Caco-2 (cell line): ENCODE data around the gene RYR2. TPM values are rescaled to one million over a fixed set of nuclear protein-coding genes. Genes with fewer than 3 reads are reported as not detected.

ENCODE experiments used
- BruUV-seq: library from RNA; stranded (reverse); fragments of 400-500 nt; replicated peaks from 2 replicates; lab custom pipeline; 2021; lab: Mats Ljungman, UMichigan
- CTCF ChIA-PET: fragments of 300-600 bp; sonication (Branson Sonifier 250); formaldehyde crosslinking; loops from one replicate; lab custom pipeline; 2022; ENCODE audit warnings: antibody characterized with exemption; lab: Charles Lee
- POLR2A ChIA-PET: fragments of 300-600 bp; sonication (Branson Sonifier 250); formaldehyde crosslinking; loops from one replicate; lab custom pipeline; 2022; ENCODE audit warnings: antibody characterized with exemption; lab: Charles Lee
- DNase-seq, 2 experiments: peaks; one replicate each; pipeline versions ENCODE4 v3.0.0 to v3.0.0-alpha.2; 2020 to 2022
- H3K27me3 ChIP-seq: replicated peaks from 2 replicates; pipeline ENCODE4 v1.6.0; 2011; ENCODE audit warnings: low read length; ENCODE audit not compliant: control insufficient read depth, insufficient read depth
- H3K36me3 ChIP-seq: 2 replicates; pipeline ENCODE4 v1.5.1; 2011; ENCODE audit warnings: low read length; ENCODE audit not compliant: control insufficient read depth, insufficient read depth
- H3K4me1 ChIP-seq: fragments of 250-450 bp; sonication (Bioruptor Pico); 2 replicates; pipeline ENCODE4 v1.5.1; 2020; ENCODE audit warnings: mild to moderate bottlenecking
- H3K4me3 ChIP-seq: 2 replicates; pipeline ENCODE4 v1.5.1; 2011; ENCODE audit warnings: low read depth, mild to moderate bottlenecking, control low read depth, low read length
- H3K9me3 ChIP-seq: fragments of 250-450 bp; sonication (Bioruptor Pico); 2 replicates; pipeline ENCODE4 v1.5.1; 2020; ENCODE audit warnings: mild to moderate bottlenecking, moderate library complexity
- H3K27ac Mint-ChIP-seq: one replicate; pipeline ENCODE4 v1.8.0; 2022; ENCODE audit warnings: mixed read lengths; ENCODE audit not compliant: unreplicated experiment
- H3K27me3 Mint-ChIP-seq: one replicate; pipeline ENCODE4 v1.8.0; 2022; ENCODE audit warnings: mixed read lengths; ENCODE audit not compliant: insufficient read depth, unreplicated experiment
- H3K36me3 Mint-ChIP-seq: one replicate; pipeline ENCODE4 v1.8.0; 2022; ENCODE audit warnings: mild to moderate bottlenecking, mixed read lengths; ENCODE audit not compliant: insufficient read depth, unreplicated experiment
- H3K4me1 Mint-ChIP-seq: one replicate; pipeline ENCODE4 v1.8.0; 2022; ENCODE audit warnings: low read depth, mixed read lengths; ENCODE audit not compliant: unreplicated experiment
- H3K4me3 Mint-ChIP-seq: one replicate; pipeline ENCODE4 v1.8.0; 2022; ENCODE audit warnings: mild to moderate bottlenecking, moderate library complexity, mixed read lengths; ENCODE audit not compliant: unreplicated experiment
- H3K9me3 Mint-ChIP-seq: one replicate; pipeline ENCODE4 v1.8.0; 2022; ENCODE audit warnings: mixed read lengths; ENCODE audit not compliant: unreplicated experiment
- CTCF ChIP-seq, 2 experiments: fragments of 200-600 bp in 1 of 2; IDR thresholded peaks; 1 replicate in 1 of 2; 2 replicates in 1 of 2; pipeline versions ENCODE4 v1.5.1 to v1.8.0; 2011 to 2022; ENCODE audit warnings: antibody characterized with exemption in 1 of 2, control low read depth in 1 of 2, inconsistent platforms in 1 of 2, low read depth in 1 of 2, low read length in 1 of 2, mild to moderate bottlenecking in 1 of 2, moderate library complexity in 1 of 2; ENCODE audit not compliant: insufficient read depth in 1 of 2, severe bottlenecking in 1 of 2, unreplicated experiment in 1 of 2
- intact Hi-C: fragments of 100-400 bp; cut with micrococcal nuclease; formaldehyde crosslinking; loops from one replicate; pipeline ENCODE4 v1.10.0; 2022; ENCODE audit not compliant: unreplicated experiment
- total RNA-seq: library from RNA; stranded (reverse); gene quantifications from 2 replicates; pipeline ENCODE4 v1.2.3, GENCODE V29; 2022

RYR2 gene
- total RNA-seq, 1 experiment from 2014 or later = 3.4 TPM

- ChIA-PET CTCF (no interaction called here), POLR2A (no interaction called here)
- intact Hi-C loops = no loop called here
- no peaks in the 10 kb centered on the region for H3K4me1 Mint-ChIP-seq
- Histone ChIP-seq H3K9me3 (no peaks in the 10 kb centered on the region), H3K4me3 (no peak overlapping the region), H3K4me1 (no peaks in the 10 kb centered on the region), H3K27me3 (no peaks in the 10 kb centered on the region), H3K36me3 (no peaks in the 10 kb centered on the region)
- no peaks in the 10 kb centered on the region for H3K9me3 Mint-ChIP-seq
- peaks cover 5% of the 10 kb centered on the region for H3K27me3 Mint-ChIP-seq
- TF ChIP-seq CTCF (IDR thresholded peaks at IDR 0.05; ENCODE audit: insufficient read depth in 1 of 2, low read depth in 1 of 2, low read length in 1 of 2, severe bottlenecking in 1 of 2, unreplicated experiment in 1 of 2) = no peak
- no peak for DNase-seq
- no peaks in the 10 kb centered on the region for H3K36me3 Mint-ChIP-seq
- no peak overlapping the region for H3K4me3 Mint-ChIP-seq
- no peak overlapping the region for H3K27ac Mint-ChIP-seq
- no TSS peak for BruUV-seq
These were observed 73.1 kb downstream of the RYR2 start for GRCh38 chr1:237115035-237115434.

DNA sequence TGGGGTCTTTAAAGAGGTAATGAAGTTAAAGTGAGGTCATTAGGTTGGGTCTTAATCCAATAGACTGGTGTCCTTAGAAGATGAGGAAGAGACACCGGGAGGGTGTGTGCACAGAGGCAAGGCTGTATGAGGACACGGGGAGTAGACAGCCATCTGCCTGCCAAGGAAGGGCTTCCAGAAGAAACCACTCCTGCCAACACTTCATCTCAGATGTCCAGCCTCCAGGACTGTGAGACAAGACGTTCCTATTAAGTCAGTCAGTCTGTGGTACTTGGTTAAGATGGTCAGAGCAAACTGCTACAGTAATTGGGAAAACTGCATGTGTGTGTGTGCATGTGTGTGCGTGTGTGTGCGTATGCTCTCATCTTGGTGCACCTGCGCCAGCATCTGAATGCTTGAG, 77.1 kb downstream of the RYR2 start:
- POLR2A ChIA-PET = no interaction called here
- no peaks in the 10 kb centered on the region for H3K4me1 ChIP-seq
- H3K9me3 ChIP-seq = no peaks in the 10 kb centered on the region
- H3K36me3 Mint-ChIP-seq = no peaks in the 10 kb centered on the region
- no TSS peak for BruUV-seq
- H3K27ac Mint-ChIP-seq = no peak overlapping the region
- no peak for TF ChIP-seq CTCF (IDR thresholded peaks at IDR 0.05; ENCODE audit: insufficient read depth in 1 of 2, low read depth in 1 of 2, low read length in 1 of 2, severe bottlenecking in 1 of 2, unreplicated experiment in 1 of 2)
- H3K36me3 ChIP-seq = no peaks in the 10 kb centered on the region
- H3K4me3 Mint-ChIP-seq = no peak overlapping the region
- intact Hi-C loops = no loop called here
- CTCF ChIA-PET = no interaction called here
- H3K27me3 ChIP-seq = no peaks in the 10 kb centered on the region
- H3K9me3 Mint-ChIP-seq = no peaks in the 10 kb centered on the region
- H3K27me3 Mint-ChIP-seq = peaks cover 3% of the 10 kb centered on the region
- H3K4me3 ChIP-seq = no peak overlapping the region
- DNase-seq = no peak
- H3K4me1 Mint-ChIP-seq = no peaks in the 10 kb centered on the region

GRCh38 chr1:237120683-237121082, 78.7 kb downstream of the RYR2 start:
- CTCF ChIA-PET = no interaction called here
- Histone ChIP-seq H3K36me3 (no peaks in the 10 kb centered on the region), H3K4me1 (no peaks in the 10 kb centered on the region), H3K4me3 (no peak overlapping the region), H3K27me3 (no peaks in the 10 kb centered on the region), H3K9me3 (no peaks in the 10 kb centered on the region)
- H3K27ac Mint-ChIP-seq = no peak overlapping the region
- H3K4me1 Mint-ChIP-seq = no peaks in the 10 kb centered on the region
- TF ChIP-seq CTCF (IDR thresholded peaks at IDR 0.05; ENCODE audit: insufficient read depth in 1 of 2, low read depth in 1 of 2, low read length in 1 of 2, severe bottlenecking in 1 of 2, unreplicated experiment in 1 of 2) = no peak
- H3K27me3 Mint-ChIP-seq = peaks cover 3% of the 10 kb centered on the region
- POLR2A ChIA-PET = no interaction called here
- intact Hi-C loops = loop anchor here (10.0 kb wide), 1 partner anchor 1016 kb away; no protein-coding TSS in a partner anchor
- BruUV-seq = no TSS peak
- no peak overlapping the region for H3K4me3 Mint-ChIP-seq
- no peaks in the 10 kb centered on the region for H3K9me3 Mint-ChIP-seq
- DNase-seq = no peak
- H3K36me3 Mint-ChIP-seq = no peaks in the 10 kb centered on the region
